GM21737 (cell line): ENCODE measurements around the gene TMEM115.
"Not testable (repeated sequence)": the region's sequence is repeated elsewhere in the genome, so short reads cannot be mapped to it uniquely, and the experiment has no call there.

Experiments
- ATAC-seq: cut with Tn5 transposase; IDR thresholded peaks from one replicate; pipeline ENCODE4 v1.9.1; 2021; ENCODE audit warnings: mild to moderate bottlenecking, moderate library complexity; ENCODE audit not compliant: unreplicated experiment

The TMEM115 gene

GRCh38 chr3:50319181-50319893 lies 40.0 kb downstream of the TMEM115 start:
- ATAC-seq = no peak

DNA sequence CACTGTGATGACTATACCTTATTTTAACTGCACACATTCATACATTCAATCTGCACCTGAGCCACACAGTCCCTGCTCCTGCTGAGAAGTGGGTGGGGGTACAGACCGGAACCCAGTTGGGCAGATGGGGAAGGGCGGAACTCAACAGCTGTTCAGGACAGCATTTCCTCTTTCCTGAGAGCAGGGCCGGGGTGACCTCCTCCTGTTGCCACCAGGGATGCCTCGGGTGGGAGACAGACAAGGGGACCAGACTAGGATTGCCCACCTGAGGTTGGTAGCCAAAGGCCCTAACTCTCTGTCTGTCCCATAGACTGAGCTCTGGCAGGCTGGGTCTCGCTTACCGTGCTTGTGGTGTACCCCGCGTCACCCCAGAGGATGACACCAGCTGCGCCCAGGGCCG lies 40.7 kb downstream of the TMEM115 start:
- ATAC-seq = no peak

- no peak for ATAC-seq
Measured at GRCh38 chr3:50318163-50318562, 41.2 kb downstream of the TMEM115 start.

- ATAC-seq = no peak
Measured at GRCh38 chr3:50317300-50317699, 42.0 kb downstream of the TMEM115 start.

GRCh38 chr3:50316657-50317242 lies 42.6 kb downstream of the TMEM115 start:
- no peak for ATAC-seq

DNA sequence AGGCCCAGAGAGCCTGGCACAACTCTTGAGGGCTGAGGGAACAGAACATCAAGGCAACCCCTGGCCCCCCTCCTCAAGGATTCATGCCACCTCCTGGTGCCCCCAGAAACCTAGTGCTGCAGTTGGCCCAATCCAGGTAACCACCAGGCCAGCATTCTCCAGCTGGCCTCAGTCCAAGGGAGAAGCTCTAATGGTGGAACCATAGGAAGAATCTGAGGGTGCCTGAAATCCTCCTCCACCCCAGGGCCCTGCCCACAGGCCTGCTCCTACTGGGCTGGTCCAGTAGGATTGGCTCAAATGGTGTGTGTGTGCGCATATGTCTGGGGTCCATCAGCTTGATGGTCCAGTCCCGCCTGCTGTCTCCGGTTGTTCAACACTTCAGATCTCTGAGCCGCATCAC lies 44.5 kb downstream of the TMEM115 start:
- ATAC-seq = no peak

GRCh38 chr3:50314342-50314741 lies 45.0 kb downstream of the TMEM115 start:
- no peak for ATAC-seq

DNA sequence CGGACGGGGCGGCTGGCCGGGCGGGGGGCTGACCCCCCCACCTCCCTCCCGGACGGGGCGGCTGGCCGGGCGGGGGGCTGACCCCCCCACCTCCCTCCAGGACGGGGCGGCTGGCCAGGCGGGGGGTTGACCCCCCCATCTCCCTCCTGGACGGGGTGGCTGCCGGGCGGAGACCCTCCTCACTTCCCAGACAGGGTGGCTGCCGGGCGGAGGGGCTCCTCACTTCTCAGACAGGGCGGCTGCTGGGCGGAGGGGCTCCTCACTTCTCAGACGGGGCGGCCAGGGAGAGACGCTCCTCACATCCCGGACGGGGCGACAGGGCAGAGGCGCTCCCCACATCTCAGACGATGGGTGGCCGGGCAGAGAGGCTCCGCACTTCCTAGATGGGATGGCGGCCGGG lies 47.3 kb downstream of the TMEM115 start:
- not testable (repeated sequence) for ATAC-seq
